DND-41 (cell line): ENCODE measurements around the gene MMP24OS.

Experiments used
- EZH2 ChIP-seq: IDR thresholded peaks from 3 replicates; pipeline ENCODE4 v1.6.1; 2012; ENCODE audit warnings: borderline replicate concordance, low read depth, mild to moderate bottlenecking, moderate library complexity, low read length, inconsistent platforms; ENCODE audit not compliant: severe bottlenecking
- TF ChIP-seq, protein P1 (sequence below): IDR thresholded peaks from 2 replicates; pipeline ENCODE4 v1.5.1; 2012; ENCODE audit warnings: borderline replicate concordance, low read length, moderate library complexity, mild to moderate bottlenecking; ENCODE audit not compliant: poor library complexity, severe bottlenecking; ENCODE audit errors: extremely low read depth

DNA sequence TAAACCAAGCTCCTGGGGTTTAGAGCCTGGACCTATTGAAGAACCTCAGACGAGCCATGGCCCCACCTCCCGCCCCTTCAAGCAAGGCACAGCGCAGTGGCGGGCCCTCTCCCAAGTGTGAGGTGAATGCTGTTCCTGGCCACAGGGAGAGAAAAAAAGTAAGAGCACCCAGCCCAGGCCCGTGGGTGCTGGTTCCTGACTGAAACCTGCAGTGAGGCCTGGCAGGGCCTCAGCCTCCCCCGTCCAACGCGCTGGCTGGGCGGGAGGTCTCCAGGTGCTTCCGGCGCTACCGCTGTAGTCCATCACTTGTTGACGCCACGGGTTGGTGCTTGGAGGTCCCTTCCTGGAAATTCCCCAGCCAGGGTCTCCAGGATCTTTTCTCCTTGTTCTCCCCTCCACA is 19.8 kb upstream of the MMP24OS start:
- TF ChIP-seq, protein P1, sequence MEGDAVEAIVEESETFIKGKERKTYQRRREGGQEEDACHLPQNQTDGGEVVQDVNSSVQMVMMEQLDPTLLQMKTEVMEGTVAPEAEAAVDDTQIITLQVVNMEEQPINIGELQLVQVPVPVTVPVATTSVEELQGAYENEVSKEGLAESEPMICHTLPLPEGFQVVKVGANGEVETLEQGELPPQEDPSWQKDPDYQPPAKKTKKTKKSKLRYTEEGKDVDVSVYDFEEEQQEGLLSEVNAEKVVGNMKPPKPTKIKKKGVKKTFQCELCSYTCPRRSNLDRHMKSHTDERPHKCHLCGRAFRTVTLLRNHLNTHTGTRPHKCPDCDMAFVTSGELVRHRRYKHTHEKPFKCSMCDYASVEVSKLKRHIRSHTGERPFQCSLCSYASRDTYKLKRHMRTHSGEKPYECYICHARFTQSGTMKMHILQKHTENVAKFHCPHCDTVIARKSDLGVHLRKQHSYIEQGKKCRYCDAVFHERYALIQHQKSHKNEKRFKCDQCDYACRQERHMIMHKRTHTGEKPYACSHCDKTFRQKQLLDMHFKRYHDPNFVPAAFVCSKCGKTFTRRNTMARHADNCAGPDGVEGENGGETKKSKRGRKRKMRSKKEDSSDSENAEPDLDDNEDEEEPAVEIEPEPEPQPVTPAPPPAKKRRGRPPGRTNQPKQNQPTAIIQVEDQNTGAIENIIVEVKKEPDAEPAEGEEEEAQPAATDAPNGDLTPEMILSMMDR: no peak
- no peak for TF ChIP-seq EZH2
